Panc1 (cell line): ENCODE measurements around the gene YRDC. TPM values are rescaled to one million over a fixed set of nuclear protein-coding genes. Genes with fewer than 3 reads are reported as not detected.

Source experiments
- ATAC-seq: fragments of 200-7000 bp; cut with Tn5 transposase; 2 replicates; pipeline ENCODE4 v1.9.1; 2020; ENCODE audit warnings: mild to moderate bottlenecking, moderate library complexity
- BruUV-seq: library from RNA; stranded (reverse); fragments of 400-500 nt; replicated peaks from 2 replicates; lab custom pipeline; 2021; lab: Mats Ljungman, UMichigan
- CTCF ChIA-PET: fragments of 300-600 bp; sonication (Branson Sonifier 250); formaldehyde crosslinking; loops from one replicate; lab custom pipeline; 2022; ENCODE audit warnings: antibody characterized with exemption; lab: Charles Lee
- POLR2A ChIA-PET: fragments of 300-600 bp; sonication (Branson Sonifier 250); formaldehyde crosslinking; loops from one replicate; lab custom pipeline; 2022; ENCODE audit warnings: antibody characterized with exemption; lab: Charles Lee
- DNase-seq: peaks from one replicate; pipeline ENCODE4 v3.0.0-alpha.2; 2010; ENCODE audit warnings: low read depth, low spot score
- H3K27ac ChIP-seq: 2 replicates; pipeline ENCODE4 v1.5.1; 2011; ENCODE audit warnings: mild to moderate bottlenecking, low read length, inconsistent platforms
- H3K27me3 ChIP-seq: fragments of 200-500 bp; sonication (Bioruptor generic); 2 replicates; pipeline ENCODE4 v1.6.0; 2014; ENCODE audit warnings: low read length, inconsistent platforms; ENCODE audit not compliant: control insufficient read depth, insufficient read depth
- H3K36me3 ChIP-seq: fragments of 200-500 bp; sonication (Bioruptor generic); 2 replicates; pipeline ENCODE4 v1.5.1; 2014; ENCODE audit warnings: inconsistent platforms, mild to moderate bottlenecking, low read length, moderate library complexity; ENCODE audit not compliant: control insufficient read depth, insufficient read depth
- H3K4me1 ChIP-seq: 2 replicates; pipeline ENCODE4 v1.5.1; 2011; ENCODE audit warnings: inconsistent platforms, mild to moderate bottlenecking, low read length, moderate library complexity; ENCODE audit not compliant: control insufficient read depth, insufficient read depth
- H3K4me3 ChIP-seq, 2 experiments: 2 replicates each; pipeline ENCODE4 v1.5.1; 2011 to 2012; ENCODE audit warnings: low read depth in 2 of 2, low read length in 2 of 2, mild to moderate bottlenecking in 2 of 2, inconsistent platforms in 1 of 2, moderate library complexity in 1 of 2
- H3K9me3 ChIP-seq: fragments of 200-500 bp; sonication (Bioruptor generic); 2 replicates; pipeline ENCODE4 v1.5.1; 2014; ENCODE audit warnings: low read depth, mild to moderate bottlenecking, inconsistent platforms, low read length, moderate library complexity; ENCODE audit not compliant: control insufficient read depth, insufficient read depth
- POLR2AphosphoS5 ChIP-seq: IDR thresholded peaks from 2 replicates; pipeline ENCODE4 v1.6.1; 2012; ENCODE audit warnings: mild to moderate bottlenecking, low read depth, low read length, moderate library complexity
- SIN3A ChIP-seq: IDR thresholded peaks from 2 replicates; pipeline ENCODE4 v1.6.1; 2012; ENCODE audit warnings: low read depth, mild to moderate bottlenecking, low read length, moderate library complexity, borderline replicate concordance; ENCODE audit not compliant: insufficient read depth
- TCF7L2 ChIP-seq: IDR thresholded peaks from 2 replicates; pipeline ENCODE4 v1.6.1; 2011; ENCODE audit warnings: mild to moderate bottlenecking, low read depth, low read length, inconsistent platforms
- in situ Hi-C: cut with HindIII; loops from 2 replicates; pipeline ENCODE4 v1.10.0; 2016; ENCODE audit warnings: low sequenced_read_pairs, low pct_unique_long_range_greater_than_20kb
- intact Hi-C: fragments of 100-400 bp; cut with micrococcal nuclease; formaldehyde crosslinking; loops from one replicate; pipeline ENCODE4 v1.10.0; 2022; ENCODE audit not compliant: unreplicated experiment
- total RNA-seq: library from RNA; stranded (reverse); gene quantifications from one replicate; pipeline ENCODE4 v1.2.1, GENCODE V29; 2021; ENCODE audit not compliant: unreplicated experiment
- TF ChIP-seq, protein P1 (sequence below): fragments of 450-650 bp; IDR thresholded peaks from 2 replicates; pipeline ENCODE4 v1.5.1; 2017; ENCODE audit warnings: mild to moderate bottlenecking
- TF ChIP-seq, protein P2 (sequence below), 2 experiments: IDR thresholded peaks; 2 replicates each; pipeline ENCODE4 v1.6.1; 2011 to 2012; ENCODE audit warnings: low read depth in 2 of 2, control low read depth in 1 of 2, low read length in 1 of 2, mild to moderate bottlenecking in 1 of 2, moderate library complexity in 1 of 2; ENCODE audit not compliant: insufficient read depth in 1 of 2

The YRDC gene
- total RNA-seq, 1 experiment from 2014 or later: 24.0 TPM

DNA sequence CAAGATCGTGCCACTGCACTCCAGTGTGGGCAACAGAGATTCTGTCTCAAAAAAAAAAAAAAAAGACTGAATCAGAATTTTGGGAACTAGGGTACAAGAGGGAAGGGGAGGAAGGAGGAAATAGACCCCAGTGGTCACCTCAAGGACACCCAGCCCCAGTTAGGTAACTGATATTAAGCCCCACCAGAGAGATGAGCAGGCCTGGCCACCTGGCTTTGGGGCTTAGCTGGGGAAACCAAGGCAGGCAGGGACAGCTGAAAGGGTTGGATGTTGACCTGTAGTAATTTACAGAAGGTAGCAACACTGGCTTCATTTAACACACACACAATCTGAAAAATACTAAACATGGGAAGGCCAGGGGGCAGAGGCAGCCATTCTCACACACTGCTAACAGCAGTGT, 5.6 kb downstream of the YRDC start:
- no TSS peak for BruUV-seq
- Histone ChIP-seq H3K9me3 (no peaks in the 10 kb centered on the region), H3K27me3 (no peaks in the 10 kb centered on the region), H3K4me1 (peaks cover 9% of the 10 kb centered on the region), H3K4me3 (no peak overlapping the region), H3K27ac (no peak overlapping the region), H3K36me3 (peaks cover 25% of the 10 kb centered on the region)
- in situ Hi-C loops (no loop called here), intact Hi-C loops (no loop called here)
- ATAC-seq (no peak), DNase-seq (no peak)
- ChIA-PET POLR2A (no interaction called here), CTCF (no interaction called here)
- TF ChIP-seq, protein P1, sequence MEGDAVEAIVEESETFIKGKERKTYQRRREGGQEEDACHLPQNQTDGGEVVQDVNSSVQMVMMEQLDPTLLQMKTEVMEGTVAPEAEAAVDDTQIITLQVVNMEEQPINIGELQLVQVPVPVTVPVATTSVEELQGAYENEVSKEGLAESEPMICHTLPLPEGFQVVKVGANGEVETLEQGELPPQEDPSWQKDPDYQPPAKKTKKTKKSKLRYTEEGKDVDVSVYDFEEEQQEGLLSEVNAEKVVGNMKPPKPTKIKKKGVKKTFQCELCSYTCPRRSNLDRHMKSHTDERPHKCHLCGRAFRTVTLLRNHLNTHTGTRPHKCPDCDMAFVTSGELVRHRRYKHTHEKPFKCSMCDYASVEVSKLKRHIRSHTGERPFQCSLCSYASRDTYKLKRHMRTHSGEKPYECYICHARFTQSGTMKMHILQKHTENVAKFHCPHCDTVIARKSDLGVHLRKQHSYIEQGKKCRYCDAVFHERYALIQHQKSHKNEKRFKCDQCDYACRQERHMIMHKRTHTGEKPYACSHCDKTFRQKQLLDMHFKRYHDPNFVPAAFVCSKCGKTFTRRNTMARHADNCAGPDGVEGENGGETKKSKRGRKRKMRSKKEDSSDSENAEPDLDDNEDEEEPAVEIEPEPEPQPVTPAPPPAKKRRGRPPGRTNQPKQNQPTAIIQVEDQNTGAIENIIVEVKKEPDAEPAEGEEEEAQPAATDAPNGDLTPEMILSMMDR: no peak
- no peak for TF ChIP-seq SIN3A
- TF ChIP-seq POLR2AphosphoS5: no peak
- TF ChIP-seq, protein P2, sequence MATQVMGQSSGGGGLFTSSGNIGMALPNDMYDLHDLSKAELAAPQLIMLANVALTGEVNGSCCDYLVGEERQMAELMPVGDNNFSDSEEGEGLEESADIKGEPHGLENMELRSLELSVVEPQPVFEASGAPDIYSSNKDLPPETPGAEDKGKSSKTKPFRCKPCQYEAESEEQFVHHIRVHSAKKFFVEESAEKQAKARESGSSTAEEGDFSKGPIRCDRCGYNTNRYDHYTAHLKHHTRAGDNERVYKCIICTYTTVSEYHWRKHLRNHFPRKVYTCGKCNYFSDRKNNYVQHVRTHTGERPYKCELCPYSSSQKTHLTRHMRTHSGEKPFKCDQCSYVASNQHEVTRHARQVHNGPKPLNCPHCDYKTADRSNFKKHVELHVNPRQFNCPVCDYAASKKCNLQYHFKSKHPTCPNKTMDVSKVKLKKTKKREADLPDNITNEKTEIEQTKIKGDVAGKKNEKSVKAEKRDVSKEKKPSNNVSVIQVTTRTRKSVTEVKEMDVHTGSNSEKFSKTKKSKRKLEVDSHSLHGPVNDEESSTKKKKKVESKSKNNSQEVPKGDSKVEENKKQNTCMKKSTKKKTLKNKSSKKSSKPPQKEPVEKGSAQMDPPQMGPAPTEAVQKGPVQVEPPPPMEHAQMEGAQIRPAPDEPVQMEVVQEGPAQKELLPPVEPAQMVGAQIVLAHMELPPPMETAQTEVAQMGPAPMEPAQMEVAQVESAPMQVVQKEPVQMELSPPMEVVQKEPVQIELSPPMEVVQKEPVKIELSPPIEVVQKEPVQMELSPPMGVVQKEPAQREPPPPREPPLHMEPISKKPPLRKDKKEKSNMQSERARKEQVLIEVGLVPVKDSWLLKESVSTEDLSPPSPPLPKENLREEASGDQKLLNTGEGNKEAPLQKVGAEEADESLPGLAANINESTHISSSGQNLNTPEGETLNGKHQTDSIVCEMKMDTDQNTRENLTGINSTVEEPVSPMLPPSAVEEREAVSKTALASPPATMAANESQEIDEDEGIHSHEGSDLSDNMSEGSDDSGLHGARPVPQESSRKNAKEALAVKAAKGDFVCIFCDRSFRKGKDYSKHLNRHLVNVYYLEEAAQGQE (IDR thresholded peaks at IDR 0.05; ENCODE audit: insufficient read depth in 1 of 2, low read depth in 2 of 2, low read length in 1 of 2): no peak
- TF ChIP-seq TCF7L2: no peak

DNA sequence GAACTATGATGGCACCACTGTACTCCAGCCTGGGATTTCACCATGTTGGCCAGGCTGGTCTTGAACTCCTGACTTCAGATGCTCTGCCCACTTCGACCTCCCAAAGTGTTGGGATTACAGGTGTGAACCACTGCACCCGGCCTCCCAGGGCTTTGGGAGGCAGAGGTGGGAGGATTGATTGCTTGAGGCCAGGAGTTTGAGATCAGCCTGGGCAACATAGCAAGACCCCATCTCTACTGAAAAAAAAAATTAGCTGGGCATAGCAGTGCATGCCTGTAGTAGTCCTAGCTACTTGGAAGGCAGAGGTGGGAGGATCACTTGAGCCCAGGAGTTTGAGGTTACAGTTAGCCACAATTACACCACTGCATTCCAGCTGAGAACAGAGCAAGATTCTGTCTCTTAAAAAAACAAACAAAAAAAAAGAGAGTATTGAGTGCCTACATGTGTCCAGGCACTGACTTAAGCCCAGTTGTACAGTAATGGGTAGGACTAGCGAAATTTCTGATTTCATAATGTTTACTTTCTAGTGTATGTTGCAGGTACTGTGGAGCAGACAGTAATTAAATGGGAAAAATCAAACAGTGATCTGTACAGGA, 10.2 kb downstream of the YRDC start:
- Histone ChIP-seq H3K9me3 (no peaks in the 10 kb centered on the region), H3K4me3 (no peak overlapping the region), H3K36me3 (no peaks in the 10 kb centered on the region), H3K4me1 (0 out of 2 replicates have a peak, but pooled peaks cover 2% of the 10 kb centered on the region), H3K27me3 (no peaks in the 10 kb centered on the region), H3K27ac (no peak overlapping the region)
- TF ChIP-seq SIN3A (no peak), POLR2AphosphoS5 (no peak), TCF7L2 (no peak)
- TF ChIP-seq, protein P2 (IDR thresholded peaks at IDR 0.05; ENCODE audit: insufficient read depth in 1 of 2, low read depth in 2 of 2, low read length in 1 of 2): no peak
- TF ChIP-seq, protein P1: no peak
- no peak for DNase-seq
- intact Hi-C loops: no loop called here
- BruUV-seq: no TSS peak
- no peak for ATAC-seq
- CTCF ChIA-PET: no interaction called here
- POLR2A ChIA-PET: interaction anchor here (0.6 to 1.5 kb wide), 2 partner anchors 10 to 62 kb away, joined by 3 to 6 read pairs; partner anchors contain the start of genes C1orf122 and YRDC
- in situ Hi-C loops: no loop called here
